Measurements from ENCODE around the gene SYCE3.

SYCE3 gene

DNA sequence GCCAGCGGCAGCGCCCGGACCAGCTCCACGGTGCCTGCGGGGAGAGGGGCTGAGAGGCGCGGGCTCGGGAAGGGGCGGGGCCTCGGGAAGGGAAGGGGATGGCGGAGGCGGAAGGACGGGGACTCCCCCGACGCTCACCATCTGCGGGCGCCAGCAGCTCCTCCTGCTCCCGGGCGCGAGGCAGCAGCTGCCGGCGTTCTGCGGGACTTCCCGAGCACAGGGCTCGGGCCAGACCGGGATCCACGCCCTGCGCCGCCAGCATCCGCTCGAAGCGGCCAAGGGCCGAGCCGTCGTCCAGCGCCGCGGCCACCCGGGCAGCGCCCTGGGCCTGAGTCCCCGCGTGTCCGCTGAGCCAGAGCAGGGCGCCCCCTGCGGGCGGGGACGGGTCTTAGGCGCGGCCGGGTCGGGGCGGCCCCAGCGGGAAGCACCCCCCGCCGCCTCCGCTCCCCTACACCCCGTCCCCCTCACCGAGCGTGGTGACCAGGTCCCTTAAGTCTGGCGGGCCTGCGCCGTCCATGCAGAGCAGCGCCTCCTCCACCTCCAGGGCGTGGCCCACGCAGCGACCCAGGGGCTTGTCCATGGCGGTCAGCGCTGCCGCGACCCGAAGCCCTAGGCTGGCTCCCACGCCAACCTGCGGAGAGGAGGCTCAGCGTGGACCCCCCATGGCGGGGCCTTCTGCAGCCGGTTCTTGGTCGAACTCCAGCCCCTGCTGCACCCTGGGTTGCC is 36.4 kb downstream of the SYCE3 start:
- TF ChIP-seq, protein P1, sequence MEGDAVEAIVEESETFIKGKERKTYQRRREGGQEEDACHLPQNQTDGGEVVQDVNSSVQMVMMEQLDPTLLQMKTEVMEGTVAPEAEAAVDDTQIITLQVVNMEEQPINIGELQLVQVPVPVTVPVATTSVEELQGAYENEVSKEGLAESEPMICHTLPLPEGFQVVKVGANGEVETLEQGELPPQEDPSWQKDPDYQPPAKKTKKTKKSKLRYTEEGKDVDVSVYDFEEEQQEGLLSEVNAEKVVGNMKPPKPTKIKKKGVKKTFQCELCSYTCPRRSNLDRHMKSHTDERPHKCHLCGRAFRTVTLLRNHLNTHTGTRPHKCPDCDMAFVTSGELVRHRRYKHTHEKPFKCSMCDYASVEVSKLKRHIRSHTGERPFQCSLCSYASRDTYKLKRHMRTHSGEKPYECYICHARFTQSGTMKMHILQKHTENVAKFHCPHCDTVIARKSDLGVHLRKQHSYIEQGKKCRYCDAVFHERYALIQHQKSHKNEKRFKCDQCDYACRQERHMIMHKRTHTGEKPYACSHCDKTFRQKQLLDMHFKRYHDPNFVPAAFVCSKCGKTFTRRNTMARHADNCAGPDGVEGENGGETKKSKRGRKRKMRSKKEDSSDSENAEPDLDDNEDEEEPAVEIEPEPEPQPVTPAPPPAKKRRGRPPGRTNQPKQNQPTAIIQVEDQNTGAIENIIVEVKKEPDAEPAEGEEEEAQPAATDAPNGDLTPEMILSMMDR (IDR thresholded peaks at IDR 0.05; ENCODE audit: insufficient read depth, low read depth, low read length, missing control alignments), result peak; percentile 17
- peak; percentile 78 for DNase-seq (ENCODE audit: low read depth)
- H3K4me3 ChIP-seq (ENCODE audit: low read length), result peak overlapping the region; percentile 82

DNA sequence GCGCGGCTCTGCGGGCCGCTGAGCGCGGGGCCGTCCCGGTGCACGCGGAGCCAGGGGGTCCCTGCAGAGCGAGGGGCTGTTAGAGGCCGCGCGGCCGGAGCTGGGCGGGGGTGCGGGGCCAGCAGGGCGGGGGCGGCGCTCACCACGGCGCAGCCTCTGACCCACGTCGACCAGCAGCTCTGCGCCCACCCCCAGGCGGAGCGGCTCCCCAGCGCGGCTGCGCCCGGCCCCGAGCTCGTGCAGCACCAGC is 36.9 kb downstream of the SYCE3 start:
- TF ChIP-seq, protein P1 (IDR thresholded peaks at IDR 0.05; ENCODE audit: insufficient read depth, low read depth, low read length, missing control alignments), result no peak

DNA sequence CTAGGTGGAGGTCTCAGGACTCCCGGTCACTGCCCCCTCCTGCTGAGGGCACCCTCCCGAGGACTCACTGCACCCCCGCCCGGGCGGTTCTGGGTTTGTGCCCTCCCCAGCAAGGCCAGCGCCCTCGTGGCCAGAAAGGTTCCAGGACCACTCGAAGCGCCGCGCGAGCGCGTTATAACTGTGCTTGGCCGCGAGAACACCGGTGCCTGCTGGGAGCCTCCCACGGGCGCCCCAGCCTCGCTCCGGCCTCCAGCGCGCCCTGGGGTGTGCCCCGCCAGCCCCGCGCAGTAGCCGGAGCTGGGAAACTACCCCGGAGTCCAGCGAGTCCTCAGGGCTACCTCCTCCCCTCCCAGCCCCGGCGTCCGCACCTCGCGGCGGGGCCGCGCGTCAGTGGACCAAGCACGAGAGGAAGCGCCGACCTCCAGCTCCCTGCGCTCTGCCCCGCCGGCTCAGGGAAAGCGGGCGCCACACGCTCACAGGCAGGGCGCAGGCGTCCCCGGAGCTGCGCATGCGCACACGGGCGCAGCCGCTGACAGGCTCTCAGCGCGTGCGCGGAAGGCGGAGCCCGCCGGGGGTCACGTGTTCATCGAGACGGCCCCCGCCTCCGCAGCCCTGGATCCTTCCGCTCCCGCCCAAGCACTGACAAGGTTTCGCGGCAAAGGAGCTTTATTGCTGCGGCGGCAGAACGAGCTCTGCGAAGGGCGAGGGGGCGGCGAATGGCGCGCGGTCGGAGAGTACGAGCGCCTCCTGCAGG is 37.4 kb downstream of the SYCE3 start, which contains the start of gene SCO2:
Gene SCO2 (minus strand): TSS at position 495 of the 754 bp plus-strand sequence. CDS start 1,187 bp downstream, outside the sequence.
- DNase-seq (ENCODE audit: low read depth), result peak; percentile 97
- TF ChIP-seq, protein P1 (IDR thresholded peaks at IDR 0.05; ENCODE audit: insufficient read depth, low read depth, low read length, missing control alignments), result no peak
- peak within 1 kb of the TSS; percentile 82 for H3K4me3 ChIP-seq (ENCODE audit: low read length)

More for the DNA sequence above, 36.9 kb downstream of the SYCE3 start:
- DNase-seq (ENCODE audit: low read depth), result no peak
- H3K4me3 ChIP-seq (ENCODE audit: low read length), result peak overlapping the region; percentile 82

DNA sequence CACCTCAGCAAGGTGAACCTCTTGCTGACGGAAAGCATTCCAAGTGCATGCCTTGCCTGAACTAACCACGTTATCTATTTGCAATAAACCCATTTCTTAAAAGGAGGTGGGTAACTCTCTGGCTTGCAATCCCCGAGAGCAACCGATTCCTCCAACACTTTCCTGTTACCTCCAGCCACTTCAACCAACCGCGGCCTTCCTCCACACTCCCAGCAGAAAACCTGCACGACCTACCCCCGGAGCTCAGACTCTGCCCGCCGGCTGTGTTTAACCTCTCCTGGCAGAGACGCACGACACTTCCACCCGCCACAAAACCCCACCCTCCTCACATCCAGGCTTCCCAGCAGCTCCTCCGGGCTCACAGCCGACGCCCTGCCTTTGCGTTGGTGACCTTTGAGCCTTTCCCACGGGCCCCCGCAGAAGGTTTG is 38.0 kb downstream of the SYCE3 start:
- no peak for DNase-seq (ENCODE audit: low read depth)
- peak overlapping the region; percentile 82 for H3K4me3 ChIP-seq (ENCODE audit: low read length)
- TF ChIP-seq, protein P1 (IDR thresholded peaks at IDR 0.05; ENCODE audit: insufficient read depth, low read depth, low read length, missing control alignments), result no peak

DNA sequence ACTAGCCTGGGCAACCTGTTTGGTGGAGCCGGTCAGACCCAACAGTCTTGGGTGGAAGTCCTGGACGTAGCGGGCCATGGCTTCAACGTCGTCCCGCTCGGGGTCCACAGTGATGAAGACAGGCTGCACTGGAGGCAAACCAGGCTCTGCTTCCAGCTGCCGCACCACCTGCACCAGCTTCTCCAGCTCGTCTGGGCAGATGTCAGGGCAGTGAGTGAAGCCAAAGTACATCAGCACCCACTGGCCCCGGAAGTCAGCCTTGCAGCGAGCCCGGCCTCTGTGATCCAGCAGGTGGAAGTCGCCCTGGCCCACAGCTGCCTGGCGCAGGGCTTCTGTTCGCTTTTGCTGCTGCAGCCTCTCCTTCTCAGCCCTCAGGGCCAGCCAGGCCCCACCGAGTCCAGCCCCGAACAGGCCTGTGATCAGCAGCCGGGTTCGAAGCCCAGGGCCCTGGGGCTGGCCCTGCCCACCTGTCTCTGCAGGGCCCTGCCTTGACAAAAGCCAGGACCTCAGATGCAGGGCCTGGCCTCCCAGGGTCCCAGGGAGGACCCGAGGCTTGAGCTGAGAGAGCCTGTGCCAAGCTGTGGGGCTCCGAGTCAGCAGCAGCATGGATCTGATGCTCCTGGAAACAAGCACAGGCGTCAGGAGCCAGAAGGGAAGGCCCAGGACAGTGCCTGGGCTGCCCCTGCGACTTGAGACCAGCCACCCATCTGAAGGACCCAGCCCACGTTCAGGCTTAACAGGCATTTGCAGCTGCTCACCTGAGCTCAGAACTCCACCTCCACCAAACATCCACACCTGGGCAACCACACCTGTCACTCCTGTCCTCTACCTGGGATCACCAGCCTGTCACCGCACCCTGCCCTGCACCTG is 38.7 kb downstream of the SYCE3 start:
- H3K4me3 ChIP-seq (ENCODE audit: low read length), result peak overlapping the region; percentile 82
- TF ChIP-seq, protein P1 (IDR thresholded peaks at IDR 0.05; ENCODE audit: insufficient read depth, low read depth, low read length, missing control alignments), result no peak
- peak; percentile 40 for DNase-seq (ENCODE audit: low read depth)

DNA sequence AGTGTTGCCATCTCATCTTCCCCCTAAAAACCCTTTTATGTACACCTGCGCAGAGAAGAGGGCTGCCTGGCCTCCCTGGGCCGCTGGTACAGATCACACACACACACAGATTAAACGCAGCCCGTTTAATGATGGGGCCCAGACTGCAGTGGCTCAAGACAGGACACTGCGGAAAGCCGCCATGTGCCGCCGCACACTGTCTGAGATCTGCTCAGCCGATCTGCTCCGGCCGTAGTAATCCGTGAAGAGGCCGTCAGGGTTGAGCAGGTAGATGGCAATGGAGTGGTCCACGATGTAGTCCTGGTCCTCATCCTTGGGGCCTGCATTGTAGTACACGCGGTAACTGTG is 39.3 kb downstream of the SYCE3 start:
- DNase-seq (ENCODE audit: low read depth), result no peak
- TF ChIP-seq, protein P1 (IDR thresholded peaks at IDR 0.05; ENCODE audit: insufficient read depth, low read depth, low read length, missing control alignments), result no peak
- H3K4me3 ChIP-seq (ENCODE audit: low read length), result no peak overlapping the region

Measured in epithelial cell of esophagus (primary cell).